Measurements from ENCODE around the gene UBE2V1. TPM values are rescaled to one million over a fixed set of nuclear protein-coding genes. Genes with fewer than 3 reads are reported as not detected.

The UBE2V1 gene
- total and polyA plus RNA-seq, 4 donors: 54.2 to 107 (median 83.0) TPM

GRCh38 chr20:50121858-50122271 is 8.9 kb upstream of the UBE2V1 start:
- no peaks in the 10 kb centered on the region for H3K36me3 ChIP-seq (ENCODE audit: control insufficient read depth in 1 of 2, insufficient read depth in 2 of 2, low read length in 1 of 2)
- no peaks in the 10 kb centered on the region for H3K9me3 ChIP-seq (ENCODE audit: control insufficient read depth, low read length)
- H3K27me3 ChIP-seq (ENCODE audit: control insufficient read depth in 1 of 2, insufficient read depth in 2 of 2, low read length in 1 of 2): no peaks in the 10 kb centered on the region
- no peak for ATAC-seq (ENCODE audit: low FRiP score)
- no peak overlapping the region for H3K27ac ChIP-seq (ENCODE audit: low read depth in 1 of 2, low read length in 2 of 2)
- DNase-seq: peak in 1 of 2 donors; percentile 36
- H3K4me3 ChIP-seq (ENCODE audit: low read length in 2 of 2): no peak overlapping the region
- 65 to 77% methylated on average over 4 of the region's 4 CpGs for WGBS, 2 donors
- intact Hi-C loops (cut with DNase I): loop anchor here (1.0 to 2.0 kb wide), 2 partner anchors 47 kb away; no protein-coding TSS in a partner anchor
- no peaks in the 10 kb centered on the region for H3K4me1 ChIP-seq (ENCODE audit: control insufficient read depth in 1 of 2, insufficient read depth in 2 of 2, low read length in 2 of 2)

GRCh38 chr20:50120935-50121693 is 8.2 kb upstream of the UBE2V1 start:
- Histone ChIP-seq H3K27ac (ENCODE audit: low read depth in 1 of 2, low read length in 2 of 2) (no peak overlapping the region), H3K4me1 (ENCODE audit: control insufficient read depth in 1 of 2, insufficient read depth in 2 of 2, low read length in 2 of 2) (no peaks in the 10 kb centered on the region), H3K9me3 (ENCODE audit: control insufficient read depth, low read length) (no peaks in the 10 kb centered on the region), H3K4me3 (ENCODE audit: low read length in 2 of 2) (no peak overlapping the region), H3K27me3 (ENCODE audit: control insufficient read depth in 1 of 2, insufficient read depth in 2 of 2, low read length in 1 of 2) (no peaks in the 10 kb centered on the region), H3K36me3 (ENCODE audit: control insufficient read depth in 1 of 2, insufficient read depth in 2 of 2, low read length in 1 of 2) (no peaks in the 10 kb centered on the region)
- peak in 1 of 2 donors; percentile 72 for DNase-seq
- intact Hi-C loops (cut with DNase I): loop anchor here (1.0 to 2.0 kb wide), 2 partner anchors 48 kb away; no protein-coding TSS in a partner anchor
- ATAC-seq (ENCODE audit: low FRiP score): peak; percentile 71
- 34 to 35% methylated on average over 9 of the region's 9 CpGs for WGBS, 2 donors

GRCh38 chr20:50118203-50118602 is 5.3 kb upstream of the UBE2V1 start:
- no peaks in the 10 kb centered on the region for H3K27me3 ChIP-seq (ENCODE audit: control insufficient read depth in 1 of 2, insufficient read depth in 2 of 2, low read length in 1 of 2)
- H3K36me3 ChIP-seq (ENCODE audit: control insufficient read depth in 1 of 2, insufficient read depth in 2 of 2, low read length in 1 of 2): no peaks in the 10 kb centered on the region
- intact Hi-C loops (cut with DNase I): no loop called here
- no peak for ATAC-seq (ENCODE audit: low FRiP score)
- no peaks in the 10 kb centered on the region for H3K9me3 ChIP-seq (ENCODE audit: control insufficient read depth, low read length)
- no peak overlapping the region for H3K4me3 ChIP-seq (ENCODE audit: low read length in 2 of 2)
- peaks cover 0 to 4% of the 10 kb centered on the region in 2 donors for H3K4me1 ChIP-seq (ENCODE audit: control insufficient read depth in 1 of 2, insufficient read depth in 2 of 2, low read length in 2 of 2)
- H3K27ac ChIP-seq (ENCODE audit: low read depth in 1 of 2, low read length in 2 of 2): no peak overlapping the region
- DNase-seq: no peak
- 71 to 74% methylated on average over 2 of the region's 2 CpGs for WGBS, 2 donors

- no peak for ATAC-seq (ENCODE audit: low FRiP score)
Observed at GRCh38 chr20:50116368-50116999, 3.5 kb upstream of the UBE2V1 start.

GRCh38 chr20:50115591-50116367 is 2.8 kb upstream of the UBE2V1 start:
- DNase-seq (peak; percentile 98 to 99), ATAC-seq (ENCODE audit: low FRiP score) (peak; percentile 94)
- H3K36me3 ChIP-seq (ENCODE audit: control insufficient read depth in 1 of 2, insufficient read depth in 2 of 2, low read length in 1 of 2): no peaks in the 10 kb centered on the region
- H3K9me3 ChIP-seq (ENCODE audit: control insufficient read depth, low read length): no peaks in the 10 kb centered on the region
- peak overlapping the region; percentile 18 to 72 for H3K4me3 ChIP-seq (ENCODE audit: low read length in 2 of 2)
- no peaks in the 10 kb centered on the region for H3K27me3 ChIP-seq (ENCODE audit: control insufficient read depth in 1 of 2, insufficient read depth in 2 of 2, low read length in 1 of 2)
- peaks cover 0 to 4% of the 10 kb centered on the region in 2 donors for H3K4me1 ChIP-seq (ENCODE audit: control insufficient read depth in 1 of 2, insufficient read depth in 2 of 2, low read length in 2 of 2)
- intact Hi-C loops (cut with DNase I): no loop called here
- 0 to 1% methylated on average over 24 of the region's 24 CpGs for WGBS, 2 donors
- H3K27ac ChIP-seq (ENCODE audit: low read depth in 1 of 2, low read length in 2 of 2): peak overlapping the region in 1 of 2 donors; percentile 28

More at GRCh38 chr20:50116368-50116999, 3.5 kb upstream of the UBE2V1 start:
- Histone ChIP-seq H3K27ac (ENCODE audit: low read depth in 1 of 2, low read length in 2 of 2) (peak overlapping the region in 1 of 2 donors; percentile 28), H3K36me3 (ENCODE audit: control insufficient read depth in 1 of 2, insufficient read depth in 2 of 2, low read length in 1 of 2) (no peaks in the 10 kb centered on the region), H3K9me3 (ENCODE audit: control insufficient read depth, low read length) (no peaks in the 10 kb centered on the region), H3K27me3 (ENCODE audit: control insufficient read depth in 1 of 2, insufficient read depth in 2 of 2, low read length in 1 of 2) (no peaks in the 10 kb centered on the region), H3K4me1 (ENCODE audit: control insufficient read depth in 1 of 2, insufficient read depth in 2 of 2, low read length in 2 of 2) (peaks cover 0 to 4% of the 10 kb centered on the region in 2 donors), H3K4me3 (ENCODE audit: low read length in 2 of 2) (no peak overlapping the region)
- DNase-seq: no peak
- intact Hi-C loops (cut with DNase I): no loop called here
- WGBS, 2 donors: 88 to 89% methylated on average over 19 of the region's 19 CpGs

- Histone ChIP-seq H3K27ac (ENCODE audit: low read depth in 1 of 2, low read length in 2 of 2) (no peak overlapping the region), H3K4me3 (ENCODE audit: low read length in 2 of 2) (peak overlapping the region; percentile 18 to 72), H3K36me3 (ENCODE audit: control insufficient read depth in 1 of 2, insufficient read depth in 2 of 2, low read length in 1 of 2) (no peaks in the 10 kb centered on the region), H3K4me1 (ENCODE audit: control insufficient read depth in 1 of 2, insufficient read depth in 2 of 2, low read length in 2 of 2) (peaks cover 0 to 4% of the 10 kb centered on the region in 2 donors), H3K27me3 (ENCODE audit: control insufficient read depth in 1 of 2, insufficient read depth in 2 of 2, low read length in 1 of 2) (no peaks in the 10 kb centered on the region), H3K9me3 (ENCODE audit: control insufficient read depth, low read length) (no peaks in the 10 kb centered on the region)
- ATAC-seq (ENCODE audit: low FRiP score) (no peak), DNase-seq (no peak)
- intact Hi-C loops (cut with DNase I): no loop called here
- 45 to 55% methylated on average over 6 of the region's 6 CpGs for WGBS, 2 donors
Observed at GRCh38 chr20:50115041-50115512, 2.1 kb upstream of the UBE2V1 start.

- H3K4me3 ChIP-seq (ENCODE audit: low read length in 2 of 2): no peak overlapping the region
- H3K36me3 ChIP-seq (ENCODE audit: control insufficient read depth in 1 of 2, insufficient read depth in 2 of 2, low read length in 1 of 2): no peaks in the 10 kb centered on the region
- 17% methylated on average over 11 of the region's 11 CpGs for WGBS, 2 donors
- intact Hi-C loops (cut with DNase I): no loop called here
- H3K27me3 ChIP-seq (ENCODE audit: control insufficient read depth in 1 of 2, insufficient read depth in 2 of 2, low read length in 1 of 2): no peaks in the 10 kb centered on the region
- peaks cover 0 to 8% of the 10 kb centered on the region in 2 donors for H3K4me1 ChIP-seq (ENCODE audit: control insufficient read depth in 1 of 2, insufficient read depth in 2 of 2, low read length in 2 of 2)
- H3K27ac ChIP-seq (ENCODE audit: low read depth in 1 of 2, low read length in 2 of 2): peak overlapping the region; percentile 5 to 93
- DNase-seq (no peak), ATAC-seq (ENCODE audit: low FRiP score) (no peak)
- H3K9me3 ChIP-seq (ENCODE audit: control insufficient read depth, low read length): no peaks in the 10 kb centered on the region
Observed at GRCh38 chr20:50113420-50114224, 672 bp upstream of the UBE2V1 start.

Measured in aorta (tissue), 5 donors.